C4-2B (cell line): ENCODE results near the gene AQP7.
"Not testable (repeated sequence)": the region's sequence is repeated elsewhere in the genome, so short reads cannot be mapped to it uniquely, and the experiment has no call there.

Experiments used
- ZFX ChIP-seq: fragments of 450-650 bp; IDR thresholded peaks from 2 replicates; pipeline ENCODE4 v1.6.1; 2017
- TF ChIP-seq, protein P1 (sequence below): fragments of 450-650 bp; conservative IDR thresholded peaks from 2 replicates; pipeline ENCODE4 v1.5.1; 2017; ENCODE audit warnings: mild to moderate bottlenecking

DNA sequence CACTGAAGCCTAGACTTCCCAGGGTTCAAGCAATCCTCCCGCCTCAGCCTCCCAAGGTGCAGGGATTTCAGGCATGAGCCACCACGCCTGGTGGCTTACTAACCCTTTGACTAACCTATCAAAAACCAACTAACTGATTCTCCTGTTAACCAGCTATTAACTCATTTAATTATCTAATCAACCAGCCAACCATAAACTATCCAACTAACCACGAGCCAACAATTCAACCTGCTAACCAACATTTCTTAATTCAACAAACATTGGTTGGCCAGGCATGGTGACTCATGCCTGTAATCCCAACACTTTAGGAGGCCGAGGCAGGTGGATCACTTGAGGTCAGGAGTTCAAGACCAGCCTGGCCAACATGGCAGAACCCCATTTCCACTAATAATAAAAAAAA lies 3.3 kb downstream of the AQP7 start:
- TF ChIP-seq, protein P1, sequence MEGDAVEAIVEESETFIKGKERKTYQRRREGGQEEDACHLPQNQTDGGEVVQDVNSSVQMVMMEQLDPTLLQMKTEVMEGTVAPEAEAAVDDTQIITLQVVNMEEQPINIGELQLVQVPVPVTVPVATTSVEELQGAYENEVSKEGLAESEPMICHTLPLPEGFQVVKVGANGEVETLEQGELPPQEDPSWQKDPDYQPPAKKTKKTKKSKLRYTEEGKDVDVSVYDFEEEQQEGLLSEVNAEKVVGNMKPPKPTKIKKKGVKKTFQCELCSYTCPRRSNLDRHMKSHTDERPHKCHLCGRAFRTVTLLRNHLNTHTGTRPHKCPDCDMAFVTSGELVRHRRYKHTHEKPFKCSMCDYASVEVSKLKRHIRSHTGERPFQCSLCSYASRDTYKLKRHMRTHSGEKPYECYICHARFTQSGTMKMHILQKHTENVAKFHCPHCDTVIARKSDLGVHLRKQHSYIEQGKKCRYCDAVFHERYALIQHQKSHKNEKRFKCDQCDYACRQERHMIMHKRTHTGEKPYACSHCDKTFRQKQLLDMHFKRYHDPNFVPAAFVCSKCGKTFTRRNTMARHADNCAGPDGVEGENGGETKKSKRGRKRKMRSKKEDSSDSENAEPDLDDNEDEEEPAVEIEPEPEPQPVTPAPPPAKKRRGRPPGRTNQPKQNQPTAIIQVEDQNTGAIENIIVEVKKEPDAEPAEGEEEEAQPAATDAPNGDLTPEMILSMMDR, result not testable (repeated sequence)
- not testable (repeated sequence) for TF ChIP-seq ZFX
